Muscle layer of duodenum (tissue), 2 donors: ENCODE measurements around the gene INSYN1.

Experiments used
- H3K27ac ChIP-seq: one replicate; pipeline ENCODE4 v1.7.0; 2013; ENCODE audit warnings: mild to moderate bottlenecking, low read length
- H3K27me3 ChIP-seq: one replicate; pipeline ENCODE4 v1.7.0; 2013; ENCODE audit warnings: low read depth, mild to moderate bottlenecking, control low read depth, low read length
- H3K36me3 ChIP-seq, 2 donors: one replicate each; pipeline ENCODE4 v1.7.0; 2013; ENCODE audit warnings: low read length in 2 of 2, control low read depth in 1 of 2, mild to moderate bottlenecking in 1 of 2; ENCODE audit not compliant: insufficient read depth in 2 of 2, control insufficient read depth in 1 of 2
- H3K4me1 ChIP-seq, 2 donors: one replicate each; pipeline ENCODE4 v1.7.0; 2013; ENCODE audit warnings: low read length in 2 of 2, mild to moderate bottlenecking in 2 of 2, control low read depth in 1 of 2, moderate library complexity in 1 of 2; ENCODE audit not compliant: insufficient read depth in 2 of 2, control insufficient read depth in 1 of 2
- H3K4me3 ChIP-seq, 2 donors: one replicate each; pipeline ENCODE4 v1.7.0; 2013; ENCODE audit warnings: low read length in 2 of 2, low read depth in 1 of 2, mild to moderate bottlenecking in 1 of 2
- H3K9me3 ChIP-seq, 2 donors: one replicate each; pipeline ENCODE4 v1.7.0; 2013; ENCODE audit warnings: low read length in 2 of 2, control low read depth in 1 of 2, mild to moderate bottlenecking in 1 of 2; ENCODE audit not compliant: control insufficient read depth in 1 of 2
- donor health status: healthy.

INSYN1 gene

GRCh38 chr15:73771385-73772045 lies 18.4 kb upstream of the INSYN1 start:
- no peaks in the 10 kb centered on the region for H3K9me3 ChIP-seq
- H3K27me3 ChIP-seq: no peaks in the 10 kb centered on the region
- H3K4me3 ChIP-seq: no peak overlapping the region
- peaks cover 0 to 14% of the 10 kb centered on the region in 2 donors for H3K4me1 ChIP-seq
- H3K27ac ChIP-seq: no peak overlapping the region
- no peaks in the 10 kb centered on the region for H3K36me3 ChIP-seq

DNA sequence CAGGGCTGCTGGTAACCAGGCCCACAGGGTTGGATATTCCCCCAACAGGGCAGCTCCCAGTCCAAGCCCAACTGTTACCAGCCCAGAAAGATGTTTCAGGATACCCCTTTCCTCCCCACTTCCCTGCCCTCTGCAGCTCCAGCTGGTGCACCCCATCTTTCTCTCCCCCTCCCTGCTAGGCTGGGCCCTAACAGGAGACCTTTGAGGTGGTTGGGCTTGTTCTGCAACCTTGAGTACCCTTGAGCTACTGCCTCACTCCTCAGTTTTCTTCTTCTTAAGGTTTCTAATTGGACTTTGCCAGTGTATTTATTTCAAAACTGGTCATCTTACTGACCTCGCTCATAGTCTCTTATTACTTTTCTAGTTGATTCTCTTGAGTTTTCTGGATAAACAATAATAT lies 16.9 kb upstream of the INSYN1 start:
- no peaks in the 10 kb centered on the region for H3K9me3 ChIP-seq
- H3K27ac ChIP-seq: no peak overlapping the region
- no peaks in the 10 kb centered on the region for H3K27me3 ChIP-seq
- H3K4me3 ChIP-seq: no peak overlapping the region
- peaks cover 0 to 13% of the 10 kb centered on the region in 2 donors for H3K4me1 ChIP-seq
- no peaks in the 10 kb centered on the region for H3K36me3 ChIP-seq

GRCh38 chr15:73767806-73768501 lies 14.8 kb upstream of the INSYN1 start:
- H3K4me1 ChIP-seq: peaks cover 0 to 8% of the 10 kb centered on the region in 2 donors
- H3K9me3 ChIP-seq: no peaks in the 10 kb centered on the region
- no peak overlapping the region for H3K4me3 ChIP-seq
- no peaks in the 10 kb centered on the region for H3K27me3 ChIP-seq
- no peak overlapping the region for H3K27ac ChIP-seq
- H3K36me3 ChIP-seq: no peaks in the 10 kb centered on the region

- peaks cover 0 to 8% of the 10 kb centered on the region in 2 donors for H3K4me1 ChIP-seq
- H3K4me3 ChIP-seq: no peak overlapping the region
- H3K9me3 ChIP-seq: no peaks in the 10 kb centered on the region
- H3K36me3 ChIP-seq: no peaks in the 10 kb centered on the region
- no peak overlapping the region for H3K27ac ChIP-seq
- H3K27me3 ChIP-seq: no peaks in the 10 kb centered on the region
Observed at GRCh38 chr15:73766598-73766997, 13.4 kb upstream of the INSYN1 start.

DNA sequence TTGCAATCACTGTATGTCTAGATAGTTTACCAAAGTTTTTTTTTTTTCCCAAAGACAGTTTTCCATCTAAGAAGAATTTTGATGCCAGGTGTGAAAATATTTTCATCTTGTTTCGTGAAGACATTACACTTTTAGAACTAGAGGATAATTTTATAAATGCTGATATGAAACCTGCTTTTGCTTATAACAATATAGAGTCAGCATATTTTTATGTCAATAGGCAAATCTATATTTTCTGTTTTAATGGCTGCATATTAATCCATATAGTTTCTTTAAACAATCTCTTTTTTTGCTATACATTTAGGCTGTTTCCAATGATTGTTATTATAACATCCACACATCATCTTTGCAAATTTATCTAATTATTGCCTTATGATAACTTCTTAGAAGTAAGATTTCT lies 12.6 kb upstream of the INSYN1 start:
- Histone ChIP-seq H3K4me1 (peaks cover 0 to 8% of the 10 kb centered on the region in 2 donors), H3K4me3 (no peak overlapping the region), H3K27ac (no peak overlapping the region), H3K27me3 (no peaks in the 10 kb centered on the region), H3K9me3 (no peaks in the 10 kb centered on the region), H3K36me3 (no peaks in the 10 kb centered on the region)

DNA sequence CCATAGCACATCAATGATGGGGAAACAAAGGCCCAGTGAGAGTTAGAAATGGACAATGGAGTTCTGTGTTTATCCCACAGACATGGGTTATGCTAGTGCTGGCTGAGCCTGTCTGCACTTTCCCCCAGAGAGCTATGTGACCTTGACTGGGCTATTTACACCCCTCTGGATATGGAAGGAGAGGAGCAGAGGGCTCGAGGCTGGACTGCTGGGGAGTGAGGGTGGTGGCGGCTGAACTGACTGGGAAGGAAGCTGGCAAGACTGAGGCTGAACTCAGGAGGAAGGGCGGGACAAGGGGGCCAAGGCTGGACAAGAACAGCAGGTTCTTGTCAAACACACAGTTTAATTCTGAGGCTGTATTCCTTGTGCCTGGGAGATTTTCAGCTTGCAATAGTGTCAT lies 10.8 kb upstream of the INSYN1 start:
- no peak overlapping the region for H3K27ac ChIP-seq
- peaks cover 0 to 8% of the 10 kb centered on the region in 2 donors for H3K4me1 ChIP-seq
- no peak overlapping the region for H3K4me3 ChIP-seq
- H3K36me3 ChIP-seq: no peaks in the 10 kb centered on the region
- no peaks in the 10 kb centered on the region for H3K27me3 ChIP-seq
- H3K9me3 ChIP-seq: no peaks in the 10 kb centered on the region

GRCh38 chr15:73760330-73761329 lies 7.5 kb upstream of the INSYN1 start:
- Histone ChIP-seq H3K27me3 (no peaks in the 10 kb centered on the region), H3K4me3 (no peak overlapping the region), H3K9me3 (no peaks in the 10 kb centered on the region), H3K36me3 (no peaks in the 10 kb centered on the region), H3K4me1 (peaks cover 0 to 8% of the 10 kb centered on the region in 2 donors), H3K27ac (no peak overlapping the region)

DNA sequence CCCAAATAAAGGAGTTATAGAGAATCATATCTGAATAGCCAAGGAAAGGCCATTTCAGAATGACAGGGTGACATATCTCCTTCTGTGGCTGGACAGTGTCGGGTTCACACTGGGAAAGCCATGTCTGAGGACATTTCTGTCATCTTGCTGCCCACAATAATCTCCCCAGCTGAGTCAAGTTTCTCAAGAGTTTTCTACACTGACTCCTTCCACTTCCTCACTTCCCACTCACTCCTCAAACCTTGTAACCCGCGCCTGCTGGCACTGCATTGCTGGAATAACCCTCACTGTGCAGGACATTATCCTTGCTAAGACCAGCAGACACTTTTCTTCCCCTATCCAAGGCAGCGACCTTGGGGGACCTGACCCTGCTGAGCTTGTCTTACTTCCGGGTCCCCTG lies 5.3 kb upstream of the INSYN1 start:
- Histone ChIP-seq H3K36me3 (no peaks in the 10 kb centered on the region), H3K9me3 (no peaks in the 10 kb centered on the region), H3K4me1 (peaks cover 0 to 5% of the 10 kb centered on the region in 2 donors), H3K4me3 (no peak overlapping the region), H3K27ac (no peak overlapping the region), H3K27me3 (no peaks in the 10 kb centered on the region)

DNA sequence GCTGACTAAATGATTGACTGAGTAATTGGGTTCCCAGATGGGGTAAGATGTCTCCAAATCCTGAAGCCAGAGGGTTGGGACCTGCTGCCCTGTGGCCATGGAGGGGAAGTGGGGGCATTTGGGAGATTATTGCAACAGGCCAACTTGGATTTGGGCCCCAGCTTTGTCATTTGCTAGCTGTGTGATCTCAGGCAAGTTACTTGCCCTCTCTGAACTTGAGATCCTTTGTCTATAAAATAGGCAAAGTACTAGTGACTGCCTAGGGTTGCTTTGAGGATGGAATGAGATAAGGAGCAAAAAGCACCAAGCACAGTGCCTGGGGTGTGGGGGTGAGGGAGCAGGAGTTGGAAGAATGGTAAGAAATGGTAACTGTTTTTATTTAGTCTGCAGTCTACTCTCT lies 4.4 kb upstream of the INSYN1 start:
- Histone ChIP-seq H3K36me3 (no peaks in the 10 kb centered on the region), H3K27me3 (no peaks in the 10 kb centered on the region), H3K9me3 (no peaks in the 10 kb centered on the region), H3K4me1 (peaks cover 0 to 6% of the 10 kb centered on the region in 2 donors), H3K27ac (no peak overlapping the region), H3K4me3 (no peak overlapping the region)

DNA sequence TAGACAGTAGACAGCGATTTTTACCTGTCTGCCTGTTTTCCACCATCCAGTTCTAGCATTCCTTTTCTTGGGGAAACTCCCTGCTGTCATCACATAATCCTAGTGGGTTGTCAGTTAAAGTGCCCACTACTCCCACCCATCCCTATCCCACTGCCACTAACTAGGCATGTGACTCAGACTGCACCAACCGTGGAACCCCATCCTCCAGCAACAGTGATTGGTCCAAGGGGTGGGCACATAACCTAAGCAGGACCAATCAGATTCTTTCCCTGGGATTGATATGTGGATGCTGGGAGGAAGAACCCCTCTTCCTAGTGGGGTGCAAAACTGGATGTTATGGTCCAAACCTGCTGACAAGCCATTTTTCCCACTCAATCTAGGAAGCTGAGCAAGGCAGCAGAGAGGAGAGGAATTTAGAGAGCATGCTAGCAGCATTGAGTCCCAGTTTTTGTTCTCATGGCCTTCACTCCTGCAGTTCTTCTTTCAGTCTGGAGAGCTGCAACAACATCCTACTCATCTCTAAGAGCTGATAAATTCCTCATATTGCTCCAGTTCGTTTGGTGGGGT lies 3.9 kb upstream of the INSYN1 start:
- Histone ChIP-seq H3K9me3 (no peaks in the 10 kb centered on the region), H3K27ac (no peak overlapping the region), H3K27me3 (no peaks in the 10 kb centered on the region), H3K4me3 (no peak overlapping the region), H3K36me3 (no peaks in the 10 kb centered on the region), H3K4me1 (peaks cover 0 to 12% of the 10 kb centered on the region in 2 donors)

GRCh38 chr15:73756390-73756789 lies 3.2 kb upstream of the INSYN1 start:
- Histone ChIP-seq H3K36me3 (no peaks in the 10 kb centered on the region), H3K9me3 (no peaks in the 10 kb centered on the region), H3K4me1 (peaks cover 0 to 15% of the 10 kb centered on the region in 2 donors), H3K4me3 (no peak overlapping the region), H3K27me3 (no peaks in the 10 kb centered on the region), H3K27ac (no peak overlapping the region)
